Colon (tissue), 2 donors: ENCODE data around the gene KIF25.

Experiments
- FAIRE-seq: peaks from 2 replicates; lab custom pipeline; 2012; peaks lifted over from hg19 to GRCh38; lab: Jason Lieb, UNC
- donor health status: control.
- donor health status: control.

KIF25 gene

DNA sequence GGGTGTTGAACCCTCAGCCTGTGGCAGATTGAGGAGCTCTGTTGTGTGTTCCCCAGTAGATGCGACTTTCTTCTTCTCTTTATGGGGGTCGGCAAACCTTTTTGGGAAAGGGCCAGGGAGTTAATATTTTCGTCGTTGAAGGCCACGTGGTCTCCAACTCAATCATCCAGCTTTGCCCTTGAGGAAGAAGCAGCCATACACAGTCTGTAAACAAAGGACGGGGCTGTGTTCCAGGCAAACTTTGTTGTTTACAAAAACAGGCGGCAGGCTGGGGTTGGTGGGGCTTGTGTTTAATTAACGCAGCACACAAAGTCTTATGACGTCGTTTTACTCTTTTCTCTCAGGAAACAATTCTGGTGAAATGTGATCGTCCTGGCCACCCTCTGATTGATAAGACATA, 20.2 kb downstream of the KIF25 start:
- FAIRE-seq = no peak

DNA sequence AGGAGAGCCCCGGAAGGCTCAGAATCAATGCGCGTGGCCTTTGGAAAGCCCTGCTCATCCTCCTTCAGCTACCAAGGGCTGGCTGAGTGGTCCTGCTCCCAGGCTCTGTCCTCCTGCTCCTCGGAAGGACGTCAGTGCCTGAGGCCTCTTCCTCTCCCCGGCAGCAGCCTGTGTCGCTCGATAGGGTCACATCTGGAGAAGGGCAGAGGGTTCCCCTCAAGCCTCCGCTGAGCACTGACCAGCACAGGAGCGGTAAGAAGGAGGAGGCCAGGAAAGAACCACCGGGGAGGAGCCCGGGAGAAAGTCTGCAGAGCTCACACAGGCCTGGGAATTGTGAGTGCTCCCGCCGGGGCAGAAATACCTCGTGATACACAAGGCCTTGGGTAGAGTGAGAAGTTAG, 21.2 kb downstream of the KIF25 start:
- FAIRE-seq = no peak

DNA sequence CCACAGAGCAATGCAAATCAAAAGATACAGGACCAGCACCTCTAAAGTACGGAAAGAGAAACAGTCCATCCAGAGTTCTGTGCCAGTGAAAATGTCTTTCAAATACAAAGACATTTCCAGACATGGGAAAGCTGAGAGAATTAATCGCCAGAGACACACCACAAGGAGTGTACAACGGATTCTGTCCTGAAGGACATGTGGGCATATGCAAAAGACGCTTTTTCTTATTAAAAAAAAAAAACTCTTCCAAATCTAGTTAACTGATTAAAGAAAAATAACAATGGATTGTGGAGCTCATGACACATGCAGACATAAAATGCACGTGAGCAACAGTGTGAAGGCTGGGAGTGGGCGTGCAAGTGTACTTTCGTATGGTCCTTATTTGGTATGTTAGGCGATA, 22.8 kb downstream of the KIF25 start:
- no peak for FAIRE-seq

DNA sequence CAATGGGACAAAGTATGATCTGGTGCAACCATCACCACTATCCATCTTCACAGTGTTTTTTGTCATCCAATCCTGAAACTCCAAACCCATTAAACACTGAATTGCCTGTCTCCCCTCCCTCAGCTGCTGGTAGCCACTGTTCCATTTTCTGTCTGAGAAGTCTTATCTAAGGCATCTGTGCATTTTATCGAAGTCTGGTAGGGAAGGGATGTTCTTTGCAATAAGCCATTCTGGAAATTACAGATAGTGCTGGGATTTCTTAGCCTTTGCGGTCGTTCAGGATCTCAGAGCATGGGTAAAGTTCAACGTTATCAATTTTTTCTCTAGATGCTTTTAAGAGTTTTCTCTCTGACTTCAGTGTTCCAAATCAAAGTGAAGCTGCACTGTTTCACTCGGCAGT, 24.1 kb downstream of the KIF25 start:
- no peak for FAIRE-seq

DNA sequence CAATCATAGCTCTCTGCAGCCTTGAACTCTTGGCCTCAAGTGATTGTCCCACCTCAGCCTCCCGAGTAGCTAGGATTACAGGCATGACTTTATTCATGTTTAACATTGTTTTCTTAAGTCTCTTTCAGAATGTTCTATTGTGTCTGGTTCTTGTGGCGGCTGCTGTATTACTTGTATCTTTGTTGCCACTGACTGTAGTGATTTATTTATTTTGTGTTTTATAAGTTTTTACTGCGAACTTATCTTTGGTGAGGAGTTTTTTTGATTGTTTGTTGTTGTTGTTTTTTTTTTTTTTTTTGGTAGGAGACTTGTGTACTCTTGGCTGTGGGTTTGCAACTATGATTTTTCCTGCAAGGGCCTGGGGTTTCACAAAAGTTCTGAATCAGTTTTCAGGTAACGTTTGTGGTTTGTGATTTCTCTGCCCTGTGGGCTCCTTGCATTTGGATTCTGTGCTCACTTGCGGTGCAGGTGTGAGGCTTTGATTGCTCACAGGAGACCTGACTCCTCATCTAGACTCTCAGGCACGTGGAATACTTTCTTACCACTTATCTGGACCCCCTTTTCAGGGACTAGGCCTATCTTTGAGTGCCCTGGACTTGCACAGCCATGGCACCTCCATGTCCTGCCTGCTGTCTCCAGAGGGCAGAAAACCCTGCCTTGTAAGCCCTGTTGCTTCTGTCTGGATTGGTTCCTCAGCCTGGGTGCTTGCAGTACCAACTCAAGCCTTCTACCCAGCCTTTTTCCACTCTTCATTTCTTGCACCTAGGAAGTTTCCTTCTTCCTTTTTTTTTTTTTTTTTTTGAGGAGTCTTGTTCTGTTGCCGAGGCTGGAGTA, 25.2 kb downstream of the KIF25 start:
- no peak for FAIRE-seq

DNA sequence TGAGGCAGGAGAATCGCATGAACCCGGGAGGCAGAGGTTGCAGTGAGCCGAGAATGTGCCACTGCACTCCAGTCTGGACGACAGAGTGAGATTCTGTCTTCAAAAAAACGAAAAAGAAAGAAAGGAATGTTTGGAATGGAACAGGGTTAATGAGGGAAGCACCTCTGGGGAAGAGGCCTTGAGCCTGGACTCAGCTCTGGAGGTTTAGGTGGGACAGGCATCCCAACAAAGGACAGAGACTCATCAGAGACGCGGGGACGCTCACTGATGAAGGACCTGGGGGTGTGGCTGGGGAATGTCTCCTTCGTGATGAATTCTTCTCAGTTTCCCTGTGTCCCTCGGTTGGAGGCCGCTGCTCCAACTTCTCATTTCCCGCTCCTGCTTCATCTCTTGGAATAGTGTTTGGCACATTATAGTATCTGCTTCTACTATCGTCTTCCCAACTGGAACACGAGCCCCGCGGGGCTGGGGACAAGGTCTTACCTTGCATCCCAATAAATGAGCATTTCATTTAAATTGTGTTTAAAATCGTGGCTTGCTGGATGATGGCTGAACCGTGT, 27.6 kb downstream of the KIF25 start:
- FAIRE-seq = no peak

DNA sequence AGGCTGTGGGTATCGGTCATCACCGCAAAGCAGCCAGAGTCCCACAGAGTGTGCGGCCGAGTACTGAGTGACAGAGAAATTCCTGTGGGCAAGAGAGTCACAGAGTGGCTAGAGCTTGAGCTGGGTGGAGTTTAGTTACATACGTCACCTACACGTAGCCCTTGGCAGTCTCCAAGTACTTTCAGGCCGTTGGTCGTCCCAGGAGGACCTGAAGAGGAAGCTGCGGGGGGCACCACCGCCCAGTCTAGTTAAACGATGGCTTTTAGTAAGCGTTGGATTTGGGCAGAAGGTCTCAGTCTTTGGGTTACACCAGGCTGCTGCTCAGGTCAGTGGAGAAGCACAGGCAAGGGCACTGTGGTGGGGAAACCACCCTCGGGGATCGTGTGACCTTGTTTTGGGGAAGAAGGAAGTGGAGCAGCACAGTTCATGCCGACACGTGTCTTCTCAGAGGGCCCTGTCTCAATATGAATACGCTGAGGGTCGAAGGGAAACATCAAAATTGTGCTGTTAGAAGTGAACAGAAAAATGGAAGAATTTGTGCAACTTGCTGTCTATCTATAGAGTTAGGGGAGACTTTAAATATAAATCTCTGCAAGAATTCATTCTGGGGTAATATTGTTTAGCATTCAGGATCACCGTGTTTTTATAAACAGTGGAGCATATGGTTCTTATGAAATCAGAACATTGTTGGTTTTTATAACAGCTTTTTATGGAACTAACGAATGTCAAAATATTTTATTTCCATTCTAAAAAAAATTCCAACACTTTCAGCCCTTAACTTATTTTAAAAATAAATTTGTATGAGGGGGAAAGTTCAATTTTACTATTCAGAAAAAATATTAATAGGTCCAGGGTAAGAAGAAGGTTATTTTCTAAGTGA, 28.6 kb downstream of the KIF25 start:
- FAIRE-seq = peak; percentile 61

DNA sequence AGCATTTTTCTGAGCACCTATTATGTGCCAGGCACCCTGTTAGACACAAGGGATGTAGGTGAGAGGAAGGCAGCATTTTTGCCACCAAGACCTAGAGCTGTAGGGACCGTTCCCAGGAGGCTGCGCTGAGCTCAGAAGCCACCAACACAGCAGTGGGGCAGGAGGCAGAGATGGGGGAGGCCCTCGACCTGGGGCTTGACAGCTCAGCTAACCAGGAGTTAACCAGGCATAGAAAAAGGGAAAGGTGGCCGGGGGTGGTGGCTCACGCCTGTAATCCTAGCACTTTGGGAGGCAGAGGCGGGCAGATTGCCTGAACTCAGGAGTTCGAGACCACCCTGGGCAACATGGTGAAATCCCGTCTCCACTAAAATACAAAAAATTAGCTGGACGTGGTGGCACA, 29.5 kb downstream of the KIF25 start:
- no peak for FAIRE-seq

DNA sequence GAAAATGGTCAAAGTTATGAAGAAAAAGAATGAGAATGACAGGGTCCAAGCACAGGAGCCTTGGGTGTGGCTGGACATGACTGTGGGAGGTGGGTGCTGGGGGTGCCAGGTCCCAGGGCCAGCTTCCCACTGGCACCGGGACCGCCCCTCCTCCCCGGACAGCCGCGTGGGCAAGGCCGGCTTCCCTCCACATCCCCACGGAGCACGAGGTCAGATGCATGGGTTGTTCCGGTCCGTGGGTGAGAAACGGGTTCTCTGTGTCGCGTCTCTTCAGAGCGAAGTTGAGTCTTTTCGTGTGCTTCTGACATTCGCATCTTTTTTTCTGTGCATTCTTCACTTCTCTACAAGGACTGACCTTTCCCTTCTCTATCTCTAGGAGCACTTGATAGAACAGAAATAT, 30.1 kb downstream of the KIF25 start:
- FAIRE-seq = no peak

DNA sequence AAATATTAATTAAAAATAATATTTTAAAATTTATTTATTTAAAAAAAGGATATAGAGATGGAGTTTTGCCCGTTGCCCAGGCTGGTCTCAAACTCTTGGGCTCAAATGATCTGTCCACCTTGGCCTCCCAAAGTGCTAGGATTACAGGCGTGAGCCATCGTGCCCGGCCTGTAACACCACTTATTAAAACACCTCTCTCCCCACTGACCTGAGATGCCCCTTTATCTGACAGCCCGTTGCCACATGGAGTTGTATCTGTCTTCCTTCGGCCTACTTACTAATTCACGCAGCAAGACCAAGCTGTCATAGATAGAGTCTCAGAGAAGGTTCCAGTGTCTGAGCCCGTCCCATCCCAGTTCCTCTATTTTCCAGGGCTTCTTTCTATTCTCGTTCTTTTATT, 30.7 kb downstream of the KIF25 start:
- FAIRE-seq = no peak

DNA sequence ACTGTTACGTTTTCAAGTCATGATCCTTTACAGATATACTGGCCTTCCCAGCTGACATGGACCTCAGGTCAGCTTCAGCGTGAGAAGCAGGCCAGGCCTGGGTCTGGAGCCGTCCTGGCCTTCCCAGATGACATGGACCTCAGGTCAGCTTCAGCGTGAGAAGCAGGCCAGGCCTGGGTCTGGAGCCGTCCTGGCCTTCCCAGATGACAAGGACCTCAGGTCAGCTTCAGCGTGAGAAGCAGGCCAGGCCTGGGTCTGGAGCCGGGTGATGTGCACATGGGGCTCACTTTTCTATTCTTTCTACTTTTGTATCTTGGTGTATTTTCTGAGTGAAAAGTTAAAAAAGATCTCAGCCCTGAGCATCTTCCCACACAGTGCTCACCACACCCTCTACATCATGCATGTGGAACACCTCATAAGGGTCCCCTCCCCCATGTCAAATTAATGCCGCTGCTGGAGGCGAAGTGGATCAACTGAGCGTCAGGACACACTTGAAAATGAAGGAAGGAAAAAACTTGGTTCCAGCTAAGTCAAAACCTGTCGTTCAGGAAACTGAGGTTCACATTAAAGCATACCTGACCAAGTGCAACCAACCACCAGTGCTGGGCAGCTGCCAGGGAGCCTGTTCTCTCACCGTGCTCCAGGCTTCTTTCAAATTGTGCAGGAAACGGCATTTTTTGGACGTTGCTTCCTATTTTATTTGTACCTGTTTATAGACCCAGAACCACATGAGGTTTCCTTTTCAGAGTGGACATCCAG, 32.2 kb downstream of the KIF25 start:
- no peak for FAIRE-seq

DNA sequence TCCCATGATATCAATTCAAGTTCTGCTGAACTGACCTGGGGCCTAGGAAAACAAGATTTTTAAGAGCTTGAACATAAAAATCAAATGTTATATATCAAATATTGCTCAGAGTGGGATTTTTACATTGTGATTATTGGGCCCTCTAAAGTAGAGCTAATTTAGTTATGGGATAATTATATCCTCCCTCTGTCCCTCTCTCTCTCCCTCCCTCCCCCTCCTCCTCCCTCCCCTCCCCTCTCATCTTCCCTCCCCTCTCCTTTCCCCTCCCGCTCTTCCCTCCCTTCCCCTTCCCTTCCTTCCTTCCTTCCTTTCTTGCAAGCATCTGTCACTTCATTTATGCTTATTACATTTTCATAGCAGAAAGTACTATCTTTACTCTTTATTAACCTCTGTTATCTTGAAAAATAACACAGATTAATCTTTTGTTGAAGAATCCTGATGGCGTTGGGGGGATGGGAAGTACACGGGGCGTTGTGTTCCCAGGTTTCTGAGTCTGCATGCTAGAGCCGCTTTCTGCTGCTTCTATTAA, 32.8 kb downstream of the KIF25 start:
- FAIRE-seq = no peak

DNA sequence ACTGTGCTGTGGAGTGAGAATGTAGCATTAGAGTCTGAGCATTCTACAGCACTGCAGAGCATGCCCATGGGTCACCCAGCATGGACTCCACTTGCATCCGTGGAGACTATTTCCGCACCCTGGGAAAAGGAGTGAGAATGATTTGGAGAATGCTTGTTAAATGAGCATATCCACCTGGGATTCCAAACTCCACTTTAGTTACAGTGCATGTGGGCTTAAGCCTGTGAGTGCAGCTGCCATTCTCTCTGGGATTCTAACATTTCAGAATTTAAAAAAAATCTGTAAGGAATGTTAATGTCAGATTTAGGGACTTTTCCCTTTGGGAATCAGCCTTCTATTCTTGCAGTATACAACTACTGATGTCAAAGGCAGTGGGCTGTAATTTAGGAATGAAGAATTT, 33.4 kb downstream of the KIF25 start:
- no peak for FAIRE-seq

DNA sequence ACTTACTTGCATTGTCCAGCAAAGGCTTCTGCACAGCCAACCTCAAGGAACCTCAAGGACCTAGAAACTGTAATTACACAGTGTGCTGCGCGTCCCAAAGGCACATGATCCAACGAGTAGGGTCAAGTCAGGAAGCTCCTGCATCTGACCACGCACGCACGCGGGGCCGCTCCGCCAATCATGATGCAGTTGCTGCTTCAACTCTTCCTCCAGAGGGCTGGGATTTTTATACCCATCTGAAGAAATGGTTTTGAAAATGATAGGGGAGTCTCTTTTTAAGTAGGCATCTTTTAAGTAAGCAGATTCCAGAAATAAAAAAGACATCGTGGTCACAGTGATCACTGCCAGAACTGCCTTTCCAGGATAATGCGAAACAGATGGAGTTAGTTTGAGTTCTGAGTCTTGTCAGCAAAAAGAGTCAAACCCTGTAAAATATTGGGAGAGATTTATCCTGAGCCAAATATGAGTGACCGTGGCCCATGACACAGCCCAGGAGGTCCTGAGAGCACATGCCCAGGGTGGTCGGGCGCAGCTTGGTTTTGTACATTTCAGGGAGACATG, 34.0 kb downstream of the KIF25 start:
- no peak for FAIRE-seq

DNA sequence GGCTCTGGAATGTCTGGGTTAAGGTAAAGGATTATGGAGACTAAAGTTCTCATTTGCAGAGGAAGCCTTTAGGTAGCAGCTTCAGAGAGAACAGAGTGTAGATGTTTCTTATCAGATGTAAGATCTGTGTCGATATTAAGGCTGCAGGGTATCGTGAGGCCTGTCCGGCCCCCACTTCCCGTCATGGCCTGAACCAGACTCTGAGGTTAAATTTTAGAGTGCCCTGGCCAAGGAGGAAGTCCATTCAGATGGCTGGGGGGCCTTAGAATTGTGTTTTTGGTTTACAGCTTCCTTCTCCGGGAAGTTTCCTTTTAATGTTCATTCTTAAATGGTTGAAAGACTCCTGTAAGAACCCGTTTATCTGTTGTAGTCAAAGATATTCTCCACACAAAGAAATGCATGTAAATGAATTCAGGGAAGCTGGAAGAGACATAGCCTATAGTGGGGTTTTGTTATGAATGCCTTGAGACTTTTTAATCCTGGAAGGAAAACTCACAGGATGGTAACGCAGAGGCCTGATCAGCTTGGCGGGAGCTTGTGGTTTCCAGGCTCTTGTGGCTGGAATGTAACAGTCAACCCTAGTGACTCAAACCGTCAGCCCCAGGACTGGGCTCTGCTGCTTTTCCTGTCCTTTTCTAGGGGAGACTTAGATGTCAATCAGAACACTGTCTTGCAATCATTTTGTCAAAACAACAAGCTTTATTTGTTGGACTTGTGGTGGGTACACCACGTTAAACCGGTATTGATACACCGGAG, 34.7 kb downstream of the KIF25 start:
- FAIRE-seq = no peak

DNA sequence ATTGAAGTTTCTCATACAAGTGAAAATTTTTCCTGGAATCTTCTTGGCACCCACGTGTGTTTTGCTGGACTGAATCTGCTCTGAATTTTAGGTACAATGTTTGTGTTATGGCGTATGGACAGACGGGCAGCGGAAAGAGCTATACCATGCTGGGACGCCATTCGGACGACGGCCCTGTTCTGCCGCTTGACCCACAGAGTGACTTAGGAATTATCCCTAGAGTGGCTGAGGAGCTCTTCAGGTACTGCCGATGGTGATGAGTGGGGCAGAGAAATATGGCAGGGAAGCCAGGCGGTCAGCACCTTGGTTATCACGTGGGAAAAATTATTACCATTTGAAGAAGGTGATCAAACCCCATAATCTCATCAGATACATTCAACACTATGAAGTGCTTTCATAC, 36.3 kb downstream of the KIF25 start:
- no peak for FAIRE-seq

DNA sequence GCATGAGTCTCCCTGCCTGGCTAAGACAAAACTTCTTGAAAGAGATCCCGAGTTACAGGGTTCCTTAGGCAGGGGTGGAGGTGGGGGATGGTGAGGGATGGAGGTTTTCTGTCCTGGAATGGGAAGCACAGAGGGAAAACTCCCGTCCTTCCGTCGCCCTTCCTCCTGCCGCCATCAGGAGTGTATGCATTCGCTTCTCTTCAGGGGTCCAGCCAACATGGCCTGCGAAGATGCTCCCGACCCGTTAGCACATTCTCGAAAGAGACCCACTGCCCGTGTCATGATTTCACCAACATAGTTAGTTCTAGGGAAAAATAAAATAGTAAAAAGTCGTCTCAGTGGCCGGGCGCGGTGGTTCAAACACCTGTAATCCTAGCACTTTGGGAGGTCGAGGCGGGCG, 37.1 kb downstream of the KIF25 start:
- FAIRE-seq = no peak

DNA sequence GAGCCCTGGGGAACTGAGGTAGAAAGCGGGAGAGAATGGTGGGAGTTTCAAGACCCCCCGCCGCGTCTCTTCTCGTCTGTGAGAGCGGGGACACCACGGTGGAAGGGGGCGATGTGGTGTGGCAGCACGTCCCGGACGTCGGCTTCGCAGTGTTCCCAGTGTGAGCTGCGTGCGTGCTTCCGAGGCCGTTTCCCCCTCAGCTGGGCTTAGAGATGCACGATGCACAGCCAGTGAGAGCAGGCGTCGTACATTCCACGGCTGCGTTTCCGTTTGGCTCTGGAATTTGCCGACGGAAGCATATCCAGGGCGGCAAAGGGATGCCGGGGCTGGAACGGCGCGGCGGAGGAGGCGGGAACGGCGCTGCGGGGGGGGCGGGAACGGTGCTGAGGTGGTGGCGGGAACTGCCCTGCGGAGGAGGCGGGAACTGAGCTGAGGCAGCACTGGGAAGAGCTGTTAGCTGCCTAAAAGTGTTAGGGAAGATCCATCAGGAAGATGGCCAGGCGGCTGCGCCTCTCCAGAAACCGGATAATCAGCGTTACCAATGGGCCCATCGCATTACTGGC, 37.7 kb downstream of the KIF25 start:
- FAIRE-seq = no peak

DNA sequence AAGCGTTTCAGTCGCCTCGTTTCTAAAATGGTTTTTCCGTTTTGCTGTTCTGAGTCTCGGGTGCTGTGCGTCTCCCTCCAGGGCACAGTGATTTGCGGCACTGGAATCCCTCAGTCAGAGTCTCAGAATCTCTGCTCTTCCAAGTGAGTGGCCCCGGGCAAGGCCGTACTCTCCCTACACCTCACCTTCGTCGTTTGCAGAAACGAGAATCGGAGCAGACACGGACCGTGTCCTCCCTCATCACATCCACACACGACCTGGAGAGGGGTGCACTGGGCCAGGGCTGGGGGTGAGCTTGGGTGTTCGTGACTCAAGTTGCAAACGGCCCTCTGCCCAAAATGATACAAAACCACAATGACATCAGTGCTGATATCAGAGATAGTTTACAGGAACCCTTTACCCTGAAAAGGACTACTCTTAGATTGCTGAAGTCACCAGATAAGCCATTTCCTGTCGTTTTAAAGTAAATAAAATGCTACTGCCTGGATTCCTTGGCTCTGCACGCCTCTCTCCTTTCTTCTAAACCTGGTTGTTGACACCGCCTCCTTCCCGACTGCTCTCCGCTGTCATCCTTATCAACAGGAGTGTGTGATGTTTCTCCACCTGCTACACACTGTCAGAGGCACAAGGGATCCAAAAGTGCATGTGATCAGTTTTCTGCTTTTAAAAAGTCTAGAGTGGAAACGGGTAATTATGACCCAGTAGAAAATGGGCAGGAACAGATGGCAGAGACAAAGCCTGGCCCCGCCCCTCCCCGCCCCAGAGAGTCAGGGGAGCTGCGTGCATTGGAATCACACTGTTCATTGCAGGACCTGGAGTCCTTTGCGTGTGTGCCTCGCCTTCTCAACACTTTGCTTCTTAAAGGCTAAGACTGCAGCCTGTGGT, 38.4 kb downstream of the KIF25 start:
- FAIRE-seq = no peak

DNA sequence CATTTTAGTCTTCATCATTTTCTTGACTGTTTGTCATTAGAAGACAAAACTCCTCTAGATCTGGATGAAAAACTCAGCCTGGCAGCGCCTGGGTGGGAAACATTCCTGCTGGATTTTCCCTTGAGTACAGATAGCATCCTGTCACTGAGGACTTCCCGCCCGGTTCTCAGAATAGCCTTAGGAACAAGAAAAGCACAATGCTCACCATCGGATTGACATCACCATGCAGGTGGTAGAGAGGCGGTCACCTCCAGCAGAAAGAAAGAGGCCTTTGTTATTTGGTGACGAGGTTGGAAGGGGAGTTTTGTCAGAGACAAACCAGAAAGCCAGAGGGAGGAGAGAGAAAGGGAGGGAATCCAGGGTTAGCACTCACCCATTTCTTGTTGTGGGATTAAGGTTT, 39.8 kb downstream of the KIF25 start:
- FAIRE-seq = no peak
